H9 (cell line): Measurements from ENCODE around the gene LRP1B. TPM values are rescaled to one million over a fixed set of nuclear protein-coding genes. Genes with fewer than 3 reads are reported as not detected.

Experiments used
- DNase-seq: peaks from one replicate; pipeline ENCODE4 v3.0.0-alpha.2; 2017
- H2AFZ ChIP-seq: one replicate; pipeline ENCODE4 v1.6.1; 2013; ENCODE audit warnings: mild to moderate bottlenecking, low read length, control low read depth, moderate library complexity
- H2AK5ac ChIP-seq: 2 replicates; pipeline ENCODE4 v1.6.1; 2013; ENCODE audit warnings: low read length, control low read depth, mixed read lengths; ENCODE audit not compliant: insufficient read length
- H2BK120ac ChIP-seq: one replicate; pipeline ENCODE4 v1.6.1; 2013; ENCODE audit warnings: low read depth, mild to moderate bottlenecking, low read length, control low read depth, inconsistent platforms; ENCODE audit not compliant: poor library complexity, severe bottlenecking
- H2BK12ac ChIP-seq: 2 replicates; pipeline ENCODE4 v1.6.1; 2013; ENCODE audit warnings: low read length, control low read depth, mixed read lengths, low read depth; ENCODE audit not compliant: insufficient read length
- H2BK15ac ChIP-seq: 2 replicates; pipeline ENCODE4 v1.6.1; 2013; ENCODE audit warnings: low read depth, low read length, control low read depth
- H2BK20ac ChIP-seq: one replicate; pipeline ENCODE4 v1.6.1; 2013; ENCODE audit warnings: low read depth, mild to moderate bottlenecking, low read length, control low read depth, inconsistent platforms; ENCODE audit not compliant: poor library complexity, severe bottlenecking
- H2BK5ac ChIP-seq: 2 replicates; pipeline ENCODE4 v1.6.1; 2013; ENCODE audit warnings: low read length, control low read depth, mixed read lengths; ENCODE audit not compliant: insufficient read length
- H3K14ac ChIP-seq: 2 replicates; pipeline ENCODE4 v1.6.1; 2013; ENCODE audit warnings: low read length, control low read depth; ENCODE audit not compliant: insufficient read depth
- H3K18ac ChIP-seq: 2 replicates; pipeline ENCODE4 v1.6.1; 2013; ENCODE audit warnings: low read depth, mild to moderate bottlenecking, mixed read lengths, low read length, control low read depth; ENCODE audit not compliant: insufficient read length
- H3K23ac ChIP-seq: 2 replicates; pipeline ENCODE4 v1.6.1; 2013; ENCODE audit warnings: low read length, control low read depth, mixed read lengths, low read depth; ENCODE audit not compliant: insufficient read length
- H3K23me2 ChIP-seq: 2 replicates; pipeline ENCODE4 v1.6.1; 2013; ENCODE audit warnings: low read depth, mild to moderate bottlenecking, mixed read lengths, low read length, control low read depth; ENCODE audit not compliant: insufficient read length, poor library complexity, severe bottlenecking
- H3K27ac ChIP-seq: 2 replicates; pipeline ENCODE4 v1.5.1; 2013; ENCODE audit warnings: low read length, control low read depth, mixed read lengths, low read depth; ENCODE audit not compliant: insufficient read length
- H3K27me3 ChIP-seq: 2 replicates; pipeline ENCODE4 v1.6.1; 2013; ENCODE audit warnings: low read length, control low read depth, inconsistent platforms; ENCODE audit not compliant: insufficient read depth
- H3K4ac ChIP-seq: 2 replicates; pipeline ENCODE4 v1.6.1; 2013; ENCODE audit warnings: low read depth, mild to moderate bottlenecking, control low read depth, inconsistent platforms, low read length, moderate library complexity
- H3K4me1 ChIP-seq: 2 replicates; pipeline ENCODE4 v1.6.1; 2013; ENCODE audit warnings: low read length, control low read depth, inconsistent platforms; ENCODE audit not compliant: insufficient read depth
- H3K4me2 ChIP-seq: 2 replicates; pipeline ENCODE4 v1.6.1; 2013; ENCODE audit warnings: low read length, control low read depth, mixed read lengths; ENCODE audit not compliant: insufficient read length, insufficient read depth
- H3K56ac ChIP-seq: 2 replicates; pipeline ENCODE4 v1.6.1; 2013; ENCODE audit warnings: low read depth, mild to moderate bottlenecking, mixed read lengths, low read length, control low read depth; ENCODE audit not compliant: insufficient read length
- H3K79me1 ChIP-seq: 2 replicates; pipeline ENCODE4 v1.6.1; 2013; ENCODE audit warnings: low read depth, mild to moderate bottlenecking, moderate library complexity, low read length, control low read depth, inconsistent platforms; ENCODE audit not compliant: insufficient read depth, poor library complexity, severe bottlenecking
- H3K79me2 ChIP-seq: 2 replicates; pipeline ENCODE4 v1.6.1; 2013; ENCODE audit warnings: low read length, control low read depth, inconsistent platforms; ENCODE audit not compliant: insufficient read depth
- H3K9ac ChIP-seq: 2 replicates; pipeline ENCODE4 v1.6.1; 2013; ENCODE audit warnings: low read length, control low read depth, mixed read lengths; ENCODE audit not compliant: insufficient read length; ENCODE audit errors: extremely low read depth
- H3K9me3 ChIP-seq: one replicate; pipeline ENCODE4 v1.6.1; 2013; ENCODE audit warnings: low read depth, low read length, inconsistent platforms; ENCODE audit not compliant: control insufficient read depth
- H3T11ph ChIP-seq: one replicate; pipeline ENCODE4 v1.6.1; 2013; ENCODE audit warnings: mild to moderate bottlenecking, low read length, control low read depth, inconsistent platforms
- H4K20me1 ChIP-seq: one replicate; pipeline ENCODE4 v1.6.1; 2013; ENCODE audit not compliant: control insufficient read depth, insufficient read length, insufficient read depth
- H4K5ac ChIP-seq: 2 replicates; pipeline ENCODE4 v1.6.1; 2013; ENCODE audit warnings: low read depth, mild to moderate bottlenecking, mixed read lengths, low read length, control low read depth; ENCODE audit not compliant: insufficient read length
- H4K8ac ChIP-seq: replicated peaks from 2 replicates; pipeline ENCODE4 v1.6.1; 2013; ENCODE audit warnings: low read length, control low read depth, mixed read lengths, low read depth; ENCODE audit not compliant: insufficient read length
- H4K91ac ChIP-seq: 2 replicates; pipeline ENCODE4 v1.6.1; 2013; ENCODE audit warnings: low read depth, mild to moderate bottlenecking, moderate library complexity, mixed read lengths, low read length, control low read depth; ENCODE audit not compliant: insufficient read length
- H3K27ac Mint-ChIP-seq, 3 experiments: 2 replicates in 2 of 3; 3 replicates in 1 of 3; pipeline ENCODE4 v1.8.0; 2020 to 2021; ENCODE audit warnings: mixed read lengths in 3 of 3, mild to moderate bottlenecking in 1 of 3, moderate library complexity in 1 of 3
- H3K27me3 Mint-ChIP-seq: 2 replicates; pipeline ENCODE4 v1.8.0; 2021; ENCODE audit warnings: low read depth, mild to moderate bottlenecking, moderate library complexity, mixed read lengths
- H3K36me3 Mint-ChIP-seq, 3 experiments: 2 replicates in 2 of 3; 3 replicates in 1 of 3; pipeline ENCODE4 v1.8.0; 2020 to 2021; ENCODE audit warnings: low read depth in 3 of 3, mixed read lengths in 3 of 3; ENCODE audit not compliant: insufficient read depth in 1 of 3
- H3K4me1 Mint-ChIP-seq, 2 experiments: 2 replicates each; pipeline ENCODE4 v1.8.0; 2020; ENCODE audit warnings: mixed read lengths in 2 of 2
- H3K4me3 Mint-ChIP-seq, 2 experiments: 2 replicates in 1 of 2; 3 replicates in 1 of 2; pipeline ENCODE4 v1.8.0; 2020 to 2021; ENCODE audit warnings: mild to moderate bottlenecking in 2 of 2, mixed read lengths in 2 of 2, moderate library complexity in 1 of 2
- H3K9me3 Mint-ChIP-seq, 2 experiments: 2 replicates in 1 of 2; 3 replicates in 1 of 2; pipeline ENCODE4 v1.8.0; 2020; ENCODE audit warnings: mild to moderate bottlenecking in 2 of 2, mixed read lengths in 2 of 2, moderate library complexity in 1 of 2
- WGBS: extraction: QIAGEN DNeasy Blood & Tissue Kit; methylation state at CpG from one replicate; pipeline ENCODE4 v1.1.7; 2013; ENCODE audit warnings: missing lambda C conversion rate, low lambda C conversion rate, mixed read lengths; ENCODE audit not compliant: insufficient read length; ENCODE audit errors: extremely low coverage; 5-methylcytosine and 5-hydroxymethylcytosine counted together
- total RNA-seq: library from RNA; stranded (reverse); gene quantifications from 2 replicates; pipeline ENCODE4 v1.2.1, GENCODE V29; 2021
- TF ChIP-seq, protein P1 (sequence below): fragments of 200-600 bp; sonication (generic); conservative IDR thresholded peaks from 3 replicates; pipeline ENCODE4 v1.8.0; 2021; ENCODE audit warnings: antibody characterized with exemption, mild to moderate bottlenecking

Gene LRP1B
- total RNA-seq, 1 experiment from 2014 or later = not detected

DNA sequence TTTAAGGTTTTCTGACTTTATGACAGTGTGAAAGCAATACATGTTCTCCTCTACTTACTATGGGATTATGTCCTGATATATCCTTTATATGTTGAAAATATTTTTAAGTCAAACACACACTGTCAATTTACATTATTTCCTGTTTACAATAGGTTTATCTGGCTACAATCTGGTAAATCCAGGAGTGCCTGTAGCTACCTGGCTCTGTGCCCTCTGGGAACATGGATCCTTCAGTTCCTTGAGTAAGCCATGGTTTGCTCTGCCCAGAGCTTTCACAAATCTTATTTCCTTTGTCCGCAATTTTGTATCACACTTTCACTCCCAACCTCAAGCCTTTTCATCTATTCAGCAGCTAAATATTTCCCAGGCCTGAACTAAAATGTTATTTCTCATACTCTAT lies 1768.5 kb downstream of the LRP1B start:
- H3K27me3 Mint-ChIP-seq = no peaks in the 10 kb centered on the region
- no peak overlapping the region for H3K4me3 Mint-ChIP-seq
- Histone ChIP-seq H3K4me2 (no peak overlapping the region), H3K23me2 (no peaks in the 10 kb centered on the region), H3K9me3 (no peaks in the 10 kb centered on the region), H2BK12ac (no peak overlapping the region), H2BK120ac (no peak overlapping the region), H3K4ac (no peak overlapping the region), H3K23ac (no peak overlapping the region), H3K27ac (no peak overlapping the region), H3K79me1 (no peaks in the 10 kb centered on the region), H4K91ac (no peak overlapping the region), H2AFZ (no peak overlapping the region), H2AK5ac (no peak overlapping the region), H3K18ac (no peak overlapping the region), H3K79me2 (no peaks in the 10 kb centered on the region), H4K5ac (no peak overlapping the region), H2BK15ac (no peak overlapping the region), H4K20me1 (no peaks in the 10 kb centered on the region), H4K8ac (no peak overlapping the region), H3K56ac (no peak overlapping the region), H2BK5ac (no peak overlapping the region), H3K14ac (no peak overlapping the region), H3K27me3 (no peaks in the 10 kb centered on the region), H3K4me1 (no peaks in the 10 kb centered on the region), H3T11ph (no peak overlapping the region), H2BK20ac (no peak overlapping the region), H3K9ac (no peak overlapping the region)
- no peak overlapping the region for H3K27ac Mint-ChIP-seq
- H3K4me1 Mint-ChIP-seq = no peaks in the 10 kb centered on the region
- no peaks in the 10 kb centered on the region for H3K9me3 Mint-ChIP-seq
- DNase-seq = no peak
- no peaks in the 10 kb centered on the region for H3K36me3 Mint-ChIP-seq
- TF ChIP-seq, protein P1, sequence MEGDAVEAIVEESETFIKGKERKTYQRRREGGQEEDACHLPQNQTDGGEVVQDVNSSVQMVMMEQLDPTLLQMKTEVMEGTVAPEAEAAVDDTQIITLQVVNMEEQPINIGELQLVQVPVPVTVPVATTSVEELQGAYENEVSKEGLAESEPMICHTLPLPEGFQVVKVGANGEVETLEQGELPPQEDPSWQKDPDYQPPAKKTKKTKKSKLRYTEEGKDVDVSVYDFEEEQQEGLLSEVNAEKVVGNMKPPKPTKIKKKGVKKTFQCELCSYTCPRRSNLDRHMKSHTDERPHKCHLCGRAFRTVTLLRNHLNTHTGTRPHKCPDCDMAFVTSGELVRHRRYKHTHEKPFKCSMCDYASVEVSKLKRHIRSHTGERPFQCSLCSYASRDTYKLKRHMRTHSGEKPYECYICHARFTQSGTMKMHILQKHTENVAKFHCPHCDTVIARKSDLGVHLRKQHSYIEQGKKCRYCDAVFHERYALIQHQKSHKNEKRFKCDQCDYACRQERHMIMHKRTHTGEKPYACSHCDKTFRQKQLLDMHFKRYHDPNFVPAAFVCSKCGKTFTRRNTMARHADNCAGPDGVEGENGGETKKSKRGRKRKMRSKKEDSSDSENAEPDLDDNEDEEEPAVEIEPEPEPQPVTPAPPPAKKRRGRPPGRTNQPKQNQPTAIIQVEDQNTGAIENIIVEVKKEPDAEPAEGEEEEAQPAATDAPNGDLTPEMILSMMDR = no peak
- no CpG with 5 or more reads among the region's 1 CpG for WGBS
